ENCODE results near the gene CASP2.
A peak's percentile ranks its signal among the peaks of the same experiment; 100 is the strongest.

DNA sequence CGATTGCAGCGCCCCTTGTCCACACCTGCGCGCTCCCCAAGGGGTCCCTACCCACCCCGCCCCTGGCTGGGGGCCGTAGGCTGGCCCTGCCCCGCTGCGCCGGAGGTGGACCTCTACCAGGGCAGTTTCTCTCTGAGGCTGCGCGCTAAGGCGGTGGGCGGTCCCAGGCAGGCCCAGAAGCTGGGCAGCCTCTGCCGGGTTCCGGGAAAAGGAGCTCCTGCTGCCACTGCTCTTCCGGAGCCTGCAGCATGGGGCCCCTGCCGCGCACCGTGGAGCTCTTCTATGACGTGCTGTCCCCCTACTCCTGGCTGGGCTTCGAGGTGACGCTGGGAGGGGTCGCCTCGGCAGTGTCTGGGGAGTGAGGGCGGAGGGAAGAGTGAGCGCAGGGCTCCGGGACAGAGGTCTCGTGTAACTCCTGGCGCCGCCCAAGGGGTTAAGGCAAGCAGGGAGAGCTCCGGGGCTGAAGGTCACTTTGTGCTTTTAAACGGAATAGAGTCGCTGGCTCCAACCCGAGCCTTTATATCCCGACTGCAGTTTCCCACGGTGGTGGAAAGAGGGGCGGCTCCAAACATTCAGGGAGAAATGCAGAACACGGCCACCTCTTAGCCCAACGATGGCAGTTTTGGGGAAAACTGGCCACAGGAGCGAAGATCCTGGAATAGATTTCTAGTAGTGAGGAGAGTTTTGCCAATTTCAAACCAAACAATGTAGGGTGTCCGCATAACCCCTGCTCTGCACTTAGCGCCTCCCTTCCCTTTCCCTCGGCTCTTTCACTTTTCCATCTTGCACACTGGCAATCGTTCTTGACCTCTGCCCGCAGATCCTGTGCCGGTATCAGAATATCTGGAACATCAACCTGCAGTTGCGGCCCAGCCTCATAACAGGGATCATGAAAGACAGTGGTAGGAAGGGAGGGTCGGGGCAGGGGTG lies 24.6 kb upstream of the CASP2 start, which contains the start of gene GSTK1:
- TF ChIP-seq, protein P1, sequence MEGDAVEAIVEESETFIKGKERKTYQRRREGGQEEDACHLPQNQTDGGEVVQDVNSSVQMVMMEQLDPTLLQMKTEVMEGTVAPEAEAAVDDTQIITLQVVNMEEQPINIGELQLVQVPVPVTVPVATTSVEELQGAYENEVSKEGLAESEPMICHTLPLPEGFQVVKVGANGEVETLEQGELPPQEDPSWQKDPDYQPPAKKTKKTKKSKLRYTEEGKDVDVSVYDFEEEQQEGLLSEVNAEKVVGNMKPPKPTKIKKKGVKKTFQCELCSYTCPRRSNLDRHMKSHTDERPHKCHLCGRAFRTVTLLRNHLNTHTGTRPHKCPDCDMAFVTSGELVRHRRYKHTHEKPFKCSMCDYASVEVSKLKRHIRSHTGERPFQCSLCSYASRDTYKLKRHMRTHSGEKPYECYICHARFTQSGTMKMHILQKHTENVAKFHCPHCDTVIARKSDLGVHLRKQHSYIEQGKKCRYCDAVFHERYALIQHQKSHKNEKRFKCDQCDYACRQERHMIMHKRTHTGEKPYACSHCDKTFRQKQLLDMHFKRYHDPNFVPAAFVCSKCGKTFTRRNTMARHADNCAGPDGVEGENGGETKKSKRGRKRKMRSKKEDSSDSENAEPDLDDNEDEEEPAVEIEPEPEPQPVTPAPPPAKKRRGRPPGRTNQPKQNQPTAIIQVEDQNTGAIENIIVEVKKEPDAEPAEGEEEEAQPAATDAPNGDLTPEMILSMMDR (CRISPR knock-in tag; IDR thresholded peaks at IDR 0.05): peak; percentile 32
- peak; percentile 65; the same call in 1 of the 2 replicates for TF ChIP-seq ZNF317 (CRISPR knock-in tag; IDR thresholded peaks at IDR 0.05)
- TF ChIP-seq RAD51 (IDR thresholded peaks at IDR 0.05; ENCODE audit: borderline replicate concordance): no peak
- TF ChIP-seq, protein P2, sequence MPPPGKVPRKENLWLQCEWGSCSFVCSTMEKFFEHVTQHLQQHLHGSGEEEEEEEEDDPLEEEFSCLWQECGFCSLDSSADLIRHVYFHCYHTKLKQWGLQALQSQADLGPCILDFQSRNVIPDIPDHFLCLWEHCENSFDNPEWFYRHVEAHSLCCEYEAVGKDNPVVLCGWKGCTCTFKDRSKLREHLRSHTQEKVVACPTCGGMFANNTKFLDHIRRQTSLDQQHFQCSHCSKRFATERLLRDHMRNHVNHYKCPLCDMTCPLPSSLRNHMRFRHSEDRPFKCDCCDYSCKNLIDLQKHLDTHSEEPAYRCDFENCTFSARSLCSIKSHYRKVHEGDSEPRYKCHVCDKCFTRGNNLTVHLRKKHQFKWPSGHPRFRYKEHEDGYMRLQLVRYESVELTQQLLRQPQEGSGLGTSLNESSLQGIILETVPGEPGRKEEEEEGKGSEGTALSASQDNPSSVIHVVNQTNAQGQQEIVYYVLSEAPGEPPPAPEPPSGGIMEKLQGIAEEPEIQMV (CRISPR knock-in tag; IDR thresholded peaks at IDR 0.05; ENCODE audit: low read depth): peak; percentile 64; the same call in 1 of the 2 replicates
- no peak for TF ChIP-seq IRF2 (CRISPR knock-in tag; IDR thresholded peaks at IDR 0.05)
